ENCODE results near the gene ADORA2B.

ADORA2B gene

GRCh38 chr17:16007439-16007838, 62.5 kb downstream of the ADORA2B start:
- Mint-ChIP-seq H3K4me3 (no peak overlapping the region), H3K27me3 (no peaks in the 10 kb centered on the region), H3K36me3 (ENCODE audit: low read depth) (peaks cover 84% of the 10 kb centered on the region), H3K27ac (no peak overlapping the region), H3K4me1 (ENCODE audit: low read depth) (peaks cover 13% of the 10 kb centered on the region), H3K9me3 (no peaks in the 10 kb centered on the region)

GRCh38 chr17:16013943-16014407, 69.0 kb downstream of the ADORA2B start:
- H3K9me3 Mint-ChIP-seq, result no peaks in the 10 kb centered on the region
- H3K4me3 Mint-ChIP-seq, result no peak overlapping the region
- peaks cover 6% of the 10 kb centered on the region for H3K4me1 Mint-ChIP-seq (ENCODE audit: low read depth)
- H3K27ac Mint-ChIP-seq, result no peak overlapping the region
- no peaks in the 10 kb centered on the region for H3K27me3 Mint-ChIP-seq
- peaks cover 69% of the 10 kb centered on the region for H3K36me3 Mint-ChIP-seq (ENCODE audit: low read depth)

GRCh38 chr17:16019347-16019746, 74.4 kb downstream of the ADORA2B start:
- peaks cover 7% of the 10 kb centered on the region for H3K4me1 Mint-ChIP-seq (ENCODE audit: low read depth)
- no peaks in the 10 kb centered on the region for H3K9me3 Mint-ChIP-seq
- H3K27me3 Mint-ChIP-seq, result no peaks in the 10 kb centered on the region
- peaks cover 59% of the 10 kb centered on the region for H3K36me3 Mint-ChIP-seq (ENCODE audit: low read depth)
- H3K4me3 Mint-ChIP-seq, result no peak overlapping the region
- no peak overlapping the region for H3K27ac Mint-ChIP-seq

DNA sequence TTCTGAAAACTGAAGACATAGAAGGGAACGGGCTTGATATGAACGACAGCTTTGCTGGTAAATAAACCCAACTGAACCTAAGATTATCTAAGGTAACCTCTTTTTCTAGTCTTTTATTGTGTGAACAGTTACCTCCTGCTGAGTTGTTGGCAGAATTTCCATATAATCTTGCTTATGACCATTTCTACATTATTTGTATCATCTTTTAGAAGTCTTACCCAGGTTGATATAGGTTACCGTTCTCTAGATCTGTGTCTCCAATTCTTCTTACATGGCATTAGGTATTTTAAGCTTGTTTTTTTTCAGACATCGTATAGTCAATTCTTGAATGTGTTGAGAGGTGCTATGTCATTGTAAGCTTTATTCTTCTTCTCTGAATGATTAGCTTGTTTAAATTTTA, 79.0 kb downstream of the ADORA2B start:
- peaks cover 74% of the 10 kb centered on the region for H3K36me3 Mint-ChIP-seq (ENCODE audit: low read depth)
- no peak overlapping the region for H3K4me3 Mint-ChIP-seq
- H3K4me1 Mint-ChIP-seq (ENCODE audit: low read depth), result peaks cover 36% of the 10 kb centered on the region
- no peaks in the 10 kb centered on the region for H3K27me3 Mint-ChIP-seq
- no peak overlapping the region for H3K27ac Mint-ChIP-seq
- no peaks in the 10 kb centered on the region for H3K9me3 Mint-ChIP-seq

DNA sequence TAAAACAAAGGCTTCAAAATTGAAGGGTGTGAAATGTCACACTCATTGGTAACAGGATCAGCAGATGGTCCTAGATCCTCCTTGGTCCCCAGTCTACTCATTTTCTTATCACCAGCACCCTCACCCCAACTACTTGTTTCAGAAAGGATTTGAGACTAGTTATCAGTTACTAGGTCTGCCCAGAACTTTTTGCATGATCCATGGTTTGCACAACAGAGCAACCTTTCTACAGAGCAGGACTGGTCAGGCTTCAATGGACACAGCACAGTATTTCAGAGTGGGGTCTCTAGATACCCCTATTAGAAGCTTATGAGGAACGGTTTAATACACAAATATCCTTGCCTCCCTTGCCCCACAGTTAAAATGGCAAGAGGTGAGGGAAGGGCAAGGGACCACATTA, 80.3 kb downstream of the ADORA2B start:
- Mint-ChIP-seq H3K4me1 (ENCODE audit: low read depth) (peaks cover 49% of the 10 kb centered on the region), H3K27ac (no peak overlapping the region), H3K36me3 (ENCODE audit: low read depth) (peaks cover 85% of the 10 kb centered on the region), H3K27me3 (no peaks in the 10 kb centered on the region), H3K4me3 (no peak overlapping the region), H3K9me3 (no peaks in the 10 kb centered on the region)
